IMR-90 (cell line): ENCODE data around the gene TRIM27.

Experiments used
- CEBPB ChIP-seq: IDR thresholded peaks from 2 replicates; pipeline ENCODE4 v1.6.1; 2012; ENCODE audit warnings: low read depth, low read length, improper control_type of control experiment
- TF ChIP-seq, protein P1 (sequence below): fragments of 150-350 bp; IDR thresholded peaks from 2 replicates; pipeline ENCODE4 v1.6.1; 2016; ENCODE audit warnings: low read depth, mild to moderate bottlenecking, low read length, moderate library complexity, borderline replicate concordance
- TF ChIP-seq, protein P2 (sequence below): conservative IDR thresholded peaks from 2 replicates; pipeline ENCODE4 v1.5.1; 2012; ENCODE audit warnings: mild to moderate bottlenecking, low read depth, low read length, improper control_type of control experiment

DNA sequence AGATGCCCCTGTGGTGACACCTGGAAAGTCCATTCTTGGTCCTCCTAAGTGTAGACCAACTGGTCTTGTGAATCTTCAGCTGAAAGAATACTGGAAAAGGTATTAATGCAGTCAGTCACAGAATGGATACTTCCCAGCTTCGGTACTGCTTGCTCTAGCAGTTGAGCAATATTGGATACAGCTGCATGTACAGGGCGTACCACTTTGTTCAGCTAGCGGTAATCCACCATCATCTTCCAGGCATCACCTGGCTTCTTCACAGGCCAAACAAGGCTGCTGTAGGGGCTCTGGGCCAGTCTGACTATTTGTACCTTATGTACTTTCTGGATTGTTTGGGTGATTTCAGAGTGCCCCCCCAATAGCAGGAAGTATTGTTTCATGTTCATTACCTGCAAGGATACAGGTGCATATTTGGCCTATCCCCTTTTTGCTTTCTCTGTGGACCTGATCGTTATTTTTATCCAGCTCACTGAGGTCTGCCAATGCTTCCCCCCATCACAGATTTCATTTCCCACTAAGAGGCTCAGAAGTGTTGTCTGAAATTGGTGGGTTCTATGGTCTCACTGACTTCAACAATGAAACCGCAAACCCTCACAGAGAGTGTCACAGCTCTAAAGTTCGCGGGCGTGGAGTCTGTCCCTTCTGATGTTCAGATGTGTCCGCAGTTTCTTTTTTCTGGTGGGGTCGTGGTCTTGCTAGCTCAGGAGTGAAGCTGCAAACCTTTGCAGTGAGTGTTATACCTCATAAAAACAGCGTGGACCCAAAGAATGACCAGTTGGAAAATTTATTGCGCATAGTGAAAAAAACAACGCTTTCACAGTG is 52.2 kb downstream of the TRIM27 start:
- no peak for TF ChIP-seq CEBPB
- TF ChIP-seq, protein P1, sequence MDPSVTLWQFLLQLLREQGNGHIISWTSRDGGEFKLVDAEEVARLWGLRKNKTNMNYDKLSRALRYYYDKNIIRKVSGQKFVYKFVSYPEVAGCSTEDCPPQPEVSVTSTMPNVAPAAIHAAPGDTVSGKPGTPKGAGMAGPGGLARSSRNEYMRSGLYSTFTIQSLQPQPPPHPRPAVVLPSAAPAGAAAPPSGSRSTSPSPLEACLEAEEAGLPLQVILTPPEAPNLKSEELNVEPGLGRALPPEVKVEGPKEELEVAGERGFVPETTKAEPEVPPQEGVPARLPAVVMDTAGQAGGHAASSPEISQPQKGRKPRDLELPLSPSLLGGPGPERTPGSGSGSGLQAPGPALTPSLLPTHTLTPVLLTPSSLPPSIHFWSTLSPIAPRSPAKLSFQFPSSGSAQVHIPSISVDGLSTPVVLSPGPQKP, result no peak
- TF ChIP-seq, protein P2, sequence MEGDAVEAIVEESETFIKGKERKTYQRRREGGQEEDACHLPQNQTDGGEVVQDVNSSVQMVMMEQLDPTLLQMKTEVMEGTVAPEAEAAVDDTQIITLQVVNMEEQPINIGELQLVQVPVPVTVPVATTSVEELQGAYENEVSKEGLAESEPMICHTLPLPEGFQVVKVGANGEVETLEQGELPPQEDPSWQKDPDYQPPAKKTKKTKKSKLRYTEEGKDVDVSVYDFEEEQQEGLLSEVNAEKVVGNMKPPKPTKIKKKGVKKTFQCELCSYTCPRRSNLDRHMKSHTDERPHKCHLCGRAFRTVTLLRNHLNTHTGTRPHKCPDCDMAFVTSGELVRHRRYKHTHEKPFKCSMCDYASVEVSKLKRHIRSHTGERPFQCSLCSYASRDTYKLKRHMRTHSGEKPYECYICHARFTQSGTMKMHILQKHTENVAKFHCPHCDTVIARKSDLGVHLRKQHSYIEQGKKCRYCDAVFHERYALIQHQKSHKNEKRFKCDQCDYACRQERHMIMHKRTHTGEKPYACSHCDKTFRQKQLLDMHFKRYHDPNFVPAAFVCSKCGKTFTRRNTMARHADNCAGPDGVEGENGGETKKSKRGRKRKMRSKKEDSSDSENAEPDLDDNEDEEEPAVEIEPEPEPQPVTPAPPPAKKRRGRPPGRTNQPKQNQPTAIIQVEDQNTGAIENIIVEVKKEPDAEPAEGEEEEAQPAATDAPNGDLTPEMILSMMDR, result no peak
